ENCODE results near the gene PCLO.

PCLO gene

GRCh38 chr7:83109352-83109751, 53.3 kb downstream of the PCLO start:
- TF ChIP-seq, protein P1, sequence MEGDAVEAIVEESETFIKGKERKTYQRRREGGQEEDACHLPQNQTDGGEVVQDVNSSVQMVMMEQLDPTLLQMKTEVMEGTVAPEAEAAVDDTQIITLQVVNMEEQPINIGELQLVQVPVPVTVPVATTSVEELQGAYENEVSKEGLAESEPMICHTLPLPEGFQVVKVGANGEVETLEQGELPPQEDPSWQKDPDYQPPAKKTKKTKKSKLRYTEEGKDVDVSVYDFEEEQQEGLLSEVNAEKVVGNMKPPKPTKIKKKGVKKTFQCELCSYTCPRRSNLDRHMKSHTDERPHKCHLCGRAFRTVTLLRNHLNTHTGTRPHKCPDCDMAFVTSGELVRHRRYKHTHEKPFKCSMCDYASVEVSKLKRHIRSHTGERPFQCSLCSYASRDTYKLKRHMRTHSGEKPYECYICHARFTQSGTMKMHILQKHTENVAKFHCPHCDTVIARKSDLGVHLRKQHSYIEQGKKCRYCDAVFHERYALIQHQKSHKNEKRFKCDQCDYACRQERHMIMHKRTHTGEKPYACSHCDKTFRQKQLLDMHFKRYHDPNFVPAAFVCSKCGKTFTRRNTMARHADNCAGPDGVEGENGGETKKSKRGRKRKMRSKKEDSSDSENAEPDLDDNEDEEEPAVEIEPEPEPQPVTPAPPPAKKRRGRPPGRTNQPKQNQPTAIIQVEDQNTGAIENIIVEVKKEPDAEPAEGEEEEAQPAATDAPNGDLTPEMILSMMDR (IDR thresholded peaks at IDR 0.05) = no peak

GRCh38 chr7:83105948-83106347, 56.7 kb downstream of the PCLO start:
- TF ChIP-seq, protein P1 (IDR thresholded peaks at IDR 0.05) = no peak

- TF ChIP-seq, protein P1 (IDR thresholded peaks at IDR 0.05) = no peak
Observed at GRCh38 chr7:83105063-83105462, 57.6 kb downstream of the PCLO start.

DNA sequence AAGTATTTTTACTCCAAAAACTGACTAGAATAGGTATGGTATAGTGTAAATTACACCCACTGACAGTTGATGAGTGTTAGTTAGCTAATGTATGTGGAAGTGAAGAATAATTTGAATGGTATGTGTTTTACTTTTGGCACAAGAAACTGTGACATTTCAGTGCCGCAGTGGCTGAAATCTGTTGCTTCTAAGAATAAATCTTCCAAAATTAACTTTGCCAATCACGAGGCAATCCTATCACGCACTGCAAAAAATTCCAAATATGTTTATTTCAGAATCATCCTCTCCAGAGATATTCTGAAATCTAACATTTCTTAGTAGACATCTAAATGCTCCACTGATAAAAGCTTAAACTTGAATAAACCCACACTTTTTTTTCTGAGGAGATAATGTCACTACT, 61.2 kb downstream of the PCLO start:
- TF ChIP-seq, protein P1 (IDR thresholded peaks at IDR 0.05) = no peak

GRCh38 chr7:83096065-83096580, 66.6 kb downstream of the PCLO start:
- TF ChIP-seq, protein P1 (IDR thresholded peaks at IDR 0.05) = no peak

DNA sequence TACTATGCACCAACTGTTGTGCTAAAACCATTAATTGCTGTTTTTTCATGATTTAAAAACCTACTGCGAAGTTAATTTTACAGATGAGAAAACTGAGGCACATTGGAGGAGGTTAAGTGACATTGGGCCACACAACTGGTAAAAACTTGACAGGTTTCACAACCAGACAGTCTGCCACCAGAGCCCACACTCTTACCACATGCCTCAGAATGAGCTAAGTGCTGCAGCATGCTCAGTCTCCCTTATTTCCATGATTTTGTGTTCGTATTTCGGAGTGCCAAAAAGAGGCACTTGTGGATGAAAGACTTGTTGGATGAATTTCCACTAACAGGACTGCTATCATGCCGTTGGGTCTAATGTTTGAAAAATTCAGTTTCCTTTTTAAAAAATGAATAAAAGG, 77.4 kb downstream of the PCLO start:
- TF ChIP-seq, protein P1 (IDR thresholded peaks at IDR 0.05) = no peak

GRCh38 chr7:83077328-83077727, 85.4 kb downstream of the PCLO start:
- TF ChIP-seq, protein P1 (IDR thresholded peaks at IDR 0.05) = no peak
